Measurements from ENCODE around the gene ZFP91.

Gene ZFP91

GRCh38 chr11:58636587-58636986 lies 57.7 kb downstream of the ZFP91 start:
- TF ChIP-seq CTCF (conservative IDR thresholded peaks at IDR 0.05; ENCODE audit: control insufficient read depth, insufficient read depth, low read depth, low read length): no peak
- no peak overlapping the region for H3K4me3 ChIP-seq (ENCODE audit: control insufficient read depth, low read depth, low read length)
- no peak for DNase-seq (ENCODE audit: low read depth)

DNA sequence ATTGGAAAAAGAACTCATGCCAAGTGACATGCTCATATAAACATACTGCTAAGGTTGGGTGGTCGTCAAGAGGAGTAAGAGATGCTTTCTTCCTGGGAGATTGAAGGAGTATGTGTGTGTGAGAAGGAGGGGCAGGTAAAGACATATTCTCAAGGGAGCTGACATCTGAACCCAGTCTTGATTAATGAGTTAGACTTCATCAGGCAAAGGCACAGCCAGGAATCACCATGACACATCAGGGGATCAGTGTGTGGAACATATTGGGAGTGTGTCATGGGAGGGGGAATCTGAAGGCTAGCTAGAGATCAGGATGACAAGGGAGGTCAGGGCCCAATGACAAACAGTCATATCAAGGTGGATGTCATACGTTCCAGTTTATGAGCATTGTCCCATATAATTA lies 58.5 kb downstream of the ZFP91 start:
- TF ChIP-seq CTCF (conservative IDR thresholded peaks at IDR 0.05; ENCODE audit: control insufficient read depth, insufficient read depth, low read depth, low read length): no peak
- peak; percentile 24 for DNase-seq (ENCODE audit: low read depth)
- no peak overlapping the region for H3K4me3 ChIP-seq (ENCODE audit: control insufficient read depth, low read depth, low read length)

- TF ChIP-seq CTCF (conservative IDR thresholded peaks at IDR 0.05; ENCODE audit: control insufficient read depth, insufficient read depth, low read depth, low read length): no peak
These were observed 60.2 kb downstream of the ZFP91 start for GRCh38 chr11:58639103-58639502.

DNA sequence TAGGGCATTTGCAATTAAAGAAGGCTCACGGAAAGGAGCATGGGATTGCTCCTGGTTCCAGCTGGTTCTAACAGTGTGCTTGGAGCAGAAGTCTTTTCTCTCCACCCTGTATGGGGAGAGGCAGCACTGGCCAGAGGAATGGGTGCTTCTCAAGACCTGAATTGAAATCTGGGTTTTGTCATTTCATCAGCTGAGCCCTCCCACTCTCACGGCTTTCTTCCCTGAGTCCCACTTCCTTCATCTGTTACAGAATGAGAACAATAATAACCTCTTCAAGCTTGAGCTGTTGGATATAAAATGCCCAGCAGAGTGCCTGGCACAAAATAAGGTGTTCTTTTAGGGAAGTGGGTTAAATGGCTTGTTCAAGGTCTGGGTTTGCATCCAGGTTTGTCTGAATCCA lies 60.8 kb downstream of the ZFP91 start:
- no peak for DNase-seq (ENCODE audit: low read depth)
- TF ChIP-seq CTCF (conservative IDR thresholded peaks at IDR 0.05; ENCODE audit: control insufficient read depth, insufficient read depth, low read depth, low read length): no peak
- H3K4me3 ChIP-seq (ENCODE audit: control insufficient read depth, low read depth, low read length): no peak overlapping the region

More at GRCh38 chr11:58639103-58639502, 60.2 kb downstream of the ZFP91 start:
- no peak for DNase-seq (ENCODE audit: low read depth)
- H3K4me3 ChIP-seq (ENCODE audit: control insufficient read depth, low read depth, low read length): no peak overlapping the region

DNA sequence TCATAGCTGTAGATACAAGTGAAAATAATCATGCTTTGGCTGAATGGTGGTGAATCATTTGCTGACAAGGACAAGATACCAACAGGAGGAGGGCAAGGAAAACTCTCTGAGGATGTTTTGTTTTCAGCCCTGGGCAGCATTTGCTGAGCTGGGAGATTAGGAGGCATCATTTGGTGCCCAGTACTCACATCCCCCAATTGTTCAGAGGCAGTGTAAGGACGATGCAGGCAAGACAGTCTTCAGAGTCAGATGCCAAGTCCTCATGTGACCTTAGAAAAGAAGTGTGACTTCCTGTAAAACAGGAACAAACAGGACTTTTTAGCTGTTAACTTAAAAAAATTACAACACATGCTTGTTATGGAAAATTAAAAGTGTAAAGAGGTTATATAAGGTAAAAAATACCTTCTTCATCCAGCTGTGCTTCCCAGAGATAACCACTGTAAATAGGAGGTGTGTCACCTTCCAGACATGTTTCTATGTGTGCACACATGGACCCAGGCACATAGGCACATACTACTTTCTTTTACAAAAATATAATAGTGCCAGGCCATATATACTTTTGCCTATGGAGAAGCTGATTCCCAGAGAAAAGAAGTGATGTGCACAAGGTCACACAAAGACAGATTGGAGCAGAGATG lies 61.6 kb downstream of the ZFP91 start:
- no peak overlapping the region for H3K4me3 ChIP-seq (ENCODE audit: control insufficient read depth, low read depth, low read length)
- DNase-seq (ENCODE audit: low read depth): no peak
- no peak for TF ChIP-seq CTCF (conservative IDR thresholded peaks at IDR 0.05; ENCODE audit: control insufficient read depth, insufficient read depth, low read depth, low read length)

DNA sequence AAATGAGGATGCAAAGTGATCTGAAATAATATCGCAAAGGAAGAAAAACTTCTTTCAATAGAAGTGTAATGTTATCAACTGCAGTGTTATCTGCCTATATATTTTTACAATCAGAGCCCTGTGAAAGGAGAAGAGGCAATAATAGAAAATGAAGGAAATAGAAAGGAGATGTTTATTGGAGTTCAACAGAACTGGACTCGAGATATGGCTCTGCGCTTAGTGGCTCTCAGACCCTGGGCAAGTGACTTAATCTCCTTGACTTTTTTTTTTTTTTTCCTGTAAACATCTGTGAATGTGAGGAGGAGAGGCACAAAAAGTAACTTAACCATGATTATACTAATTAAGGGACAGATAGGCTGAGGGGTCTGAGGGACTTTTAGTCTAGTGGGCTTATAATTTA lies 62.5 kb downstream of the ZFP91 start:
- DNase-seq (ENCODE audit: low read depth): no peak
- H3K4me3 ChIP-seq (ENCODE audit: control insufficient read depth, low read depth, low read length): no peak overlapping the region
- TF ChIP-seq CTCF (conservative IDR thresholded peaks at IDR 0.05; ENCODE audit: control insufficient read depth, insufficient read depth, low read depth, low read length): no peak
